Left renal cortex interstitium (tissue), 4 donors: ENCODE results near the gene FOXO3. TPM values are rescaled to one million over a fixed set of nuclear protein-coding genes. Genes with fewer than 3 reads are reported as not detected.
A peak's percentile ranks its signal among the peaks of the same experiment; 100 is the strongest.

Experiments used
- DNase-seq, 4 donors: peaks; one replicate each; pipeline ENCODE4 v3.0.0-alpha.2; 2013; ENCODE audit warnings: low read depth in 4 of 4, low spot score in 2 of 4, missing footprints in 1 of 4
- polyA plus RNA-seq, 4 donors: library from polyadenylated mRNA; unstranded; fragments of 120-200 nt; gene quantifications; one replicate each; pipeline ENCODE4 v1.2.1, GENCODE V29; 2013; ENCODE audit not compliant: insufficient read length in 4 of 4

Gene FOXO3
- polyA plus RNA-seq, 4 donors = 47.2 to 50.0 (median 49.9) TPM

DNA sequence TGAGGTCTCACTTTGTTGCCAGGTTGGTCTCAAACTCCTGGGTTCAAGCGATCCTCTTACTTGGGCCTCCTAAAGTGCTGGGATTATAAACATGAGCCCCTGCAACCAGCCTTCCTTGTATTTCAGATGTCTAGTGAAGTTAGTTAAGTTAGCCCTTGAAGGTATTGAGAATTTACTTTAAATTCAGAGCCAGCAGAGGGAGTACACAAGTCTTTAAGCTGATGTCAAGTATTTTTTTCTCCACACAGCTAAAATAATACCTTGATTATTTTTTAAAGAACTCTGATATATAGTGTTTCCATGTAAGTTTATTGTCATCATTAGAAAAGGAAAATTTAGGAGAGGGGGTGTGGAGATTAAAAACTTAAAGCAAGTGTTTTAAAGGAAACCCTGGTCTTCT, 9.8 kb downstream of the FOXO3 start:
- DNase-seq = no peak

- no peak for DNase-seq
These were observed 13.9 kb downstream of the FOXO3 start for GRCh38 chr6:108574457-108575141.

GRCh38 chr6:108575905-108576494, 15.3 kb downstream of the FOXO3 start:
- no peak for DNase-seq

DNA sequence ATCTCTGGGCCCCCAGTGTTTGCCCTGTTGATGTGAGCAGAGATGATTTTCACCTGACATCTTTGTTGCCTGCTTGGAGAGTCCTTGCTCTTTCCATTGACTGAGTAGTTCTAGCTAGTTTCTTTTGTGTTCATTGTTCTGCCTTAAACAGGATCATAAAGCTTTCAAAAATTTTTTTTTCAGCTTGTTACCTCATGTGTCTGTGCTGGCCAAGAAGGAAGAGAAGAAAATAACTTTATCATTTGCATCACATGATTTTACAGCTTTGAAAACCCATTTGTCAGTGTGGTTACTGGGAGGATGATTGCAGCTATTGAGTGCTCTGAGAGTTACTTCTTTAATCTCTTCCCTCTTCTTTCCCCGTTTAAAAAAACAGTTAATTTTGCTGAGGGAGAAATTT, 16.0 kb downstream of the FOXO3 start:
- DNase-seq = no peak

GRCh38 chr6:108578166-108578565, 17.4 kb downstream of the FOXO3 start:
- DNase-seq = no peak

- DNase-seq = no peak
These were observed 18.0 kb downstream of the FOXO3 start for GRCh38 chr6:108578595-108579327.

DNA sequence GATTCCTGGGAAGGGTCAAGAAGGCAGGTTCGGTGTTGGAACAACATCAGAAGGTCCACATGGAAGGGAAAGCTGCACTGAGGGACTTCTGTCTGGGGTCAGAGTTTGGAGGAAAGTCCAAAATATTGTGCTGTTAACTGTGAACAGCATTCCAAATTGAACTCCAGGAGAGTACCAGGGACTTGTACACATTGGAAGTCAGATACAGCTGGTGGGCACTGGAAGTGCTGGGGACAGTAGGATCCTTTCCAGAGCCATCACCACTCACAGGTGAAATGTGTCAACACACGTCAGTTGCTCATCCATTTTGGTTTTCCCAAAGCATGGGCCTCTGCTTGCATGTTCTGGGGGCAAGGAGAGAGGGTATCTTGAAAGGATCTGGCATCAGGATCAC, 18.6 kb downstream of the FOXO3 start:
- DNase-seq = no peak

GRCh38 chr6:108580646-108581045, 19.9 kb downstream of the FOXO3 start:
- DNase-seq = no peak

- no peak for DNase-seq
These were observed 20.7 kb downstream of the FOXO3 start for GRCh38 chr6:108581237-108581931.

DNA sequence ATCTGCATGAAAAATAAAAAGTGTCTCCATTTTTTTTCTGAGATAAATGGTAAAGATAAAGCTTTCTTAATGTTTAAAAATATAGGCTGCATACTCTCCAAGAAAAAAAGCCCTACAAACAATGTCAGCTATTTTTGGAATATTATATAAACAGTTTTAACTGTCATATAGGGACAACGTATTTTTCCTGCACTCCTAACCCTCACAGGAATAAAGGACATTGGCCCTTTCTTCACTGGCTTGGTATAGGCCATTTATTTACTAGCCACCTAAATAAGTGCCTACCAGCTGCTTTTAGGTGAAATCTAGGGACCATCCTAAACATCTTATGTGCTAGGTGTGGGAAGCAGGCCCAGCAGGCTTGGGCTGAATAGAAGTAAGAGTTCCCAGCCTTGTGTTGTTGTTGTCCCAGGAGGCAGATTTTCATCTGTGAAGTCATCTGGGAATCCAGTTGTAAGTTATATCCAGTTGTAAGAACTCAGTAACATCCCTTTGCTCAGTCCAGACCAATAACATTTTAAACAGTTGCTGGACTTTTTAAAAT, 21.3 kb downstream of the FOXO3 start:
- no peak for DNase-seq

GRCh38 chr6:108582618-108583017, 21.9 kb downstream of the FOXO3 start:
- no peak for DNase-seq

DNA sequence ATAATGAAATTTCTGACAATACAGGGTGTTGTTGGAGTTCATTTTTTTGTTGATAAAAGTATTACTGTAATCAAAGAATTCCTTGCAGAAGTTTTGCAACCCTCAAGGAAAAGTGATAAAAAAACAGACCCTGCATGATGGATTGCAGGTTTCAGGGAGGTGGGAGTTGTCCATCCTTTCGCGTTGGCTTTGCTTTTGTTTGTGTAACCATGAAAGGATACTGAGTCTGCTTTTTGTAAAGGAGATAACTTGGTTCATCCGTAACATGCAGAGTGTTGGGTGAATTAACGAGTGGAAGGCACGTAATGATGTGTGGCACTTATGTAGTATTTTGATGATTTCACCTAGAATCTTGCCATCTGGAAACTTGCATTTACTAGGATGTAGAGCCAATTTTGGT, 23.6 kb downstream of the FOXO3 start:
- DNase-seq = no peak

DNA sequence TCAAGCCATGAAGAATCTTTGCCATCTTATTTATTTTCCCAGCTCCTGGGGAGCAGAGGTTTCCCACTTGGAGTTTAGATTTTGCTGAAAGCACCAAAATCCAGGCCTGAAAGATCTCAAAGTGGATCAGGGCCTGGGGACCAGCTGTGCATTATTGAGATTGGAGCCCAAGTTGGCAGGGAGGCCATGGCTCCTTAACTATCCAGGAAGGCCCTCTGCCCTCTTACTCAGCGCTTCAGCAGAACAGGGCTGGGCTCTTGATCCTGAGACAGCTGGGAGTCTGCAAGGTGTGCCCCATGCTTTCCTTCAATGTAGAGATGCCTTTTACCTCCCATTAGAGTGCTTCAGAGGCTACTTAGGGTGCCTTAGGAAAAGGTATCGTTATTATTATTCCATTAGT, 24.6 kb downstream of the FOXO3 start:
- DNase-seq = no peak

- DNase-seq = no peak
These were observed 25.3 kb downstream of the FOXO3 start for GRCh38 chr6:108585921-108586536.

GRCh38 chr6:108587258-108588059, 26.7 kb downstream of the FOXO3 start:
- no peak for DNase-seq

DNA sequence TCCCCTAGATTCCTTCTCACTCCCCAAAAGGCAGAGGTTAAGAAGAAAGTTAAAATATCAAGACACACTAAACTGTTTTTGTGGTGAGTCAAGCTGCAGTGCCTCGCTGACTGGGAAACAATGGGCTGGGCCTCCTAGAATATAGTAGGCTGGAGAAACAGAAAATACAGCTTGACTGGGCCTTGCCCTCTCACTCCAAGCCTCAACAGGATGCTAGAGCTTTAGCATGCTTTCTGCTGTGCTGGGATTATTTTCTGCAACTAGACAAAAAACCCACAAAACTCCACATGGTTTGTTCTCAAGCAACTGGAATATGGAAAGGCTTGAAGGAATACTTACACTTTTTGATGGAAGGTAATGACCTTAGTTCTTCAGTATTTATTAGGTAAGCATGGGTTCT, 27.9 kb downstream of the FOXO3 start:
- no peak for DNase-seq

GRCh38 chr6:108589244-108589791, 28.6 kb downstream of the FOXO3 start:
- DNase-seq = peak in 1 of 4 donors; percentile 61

DNA sequence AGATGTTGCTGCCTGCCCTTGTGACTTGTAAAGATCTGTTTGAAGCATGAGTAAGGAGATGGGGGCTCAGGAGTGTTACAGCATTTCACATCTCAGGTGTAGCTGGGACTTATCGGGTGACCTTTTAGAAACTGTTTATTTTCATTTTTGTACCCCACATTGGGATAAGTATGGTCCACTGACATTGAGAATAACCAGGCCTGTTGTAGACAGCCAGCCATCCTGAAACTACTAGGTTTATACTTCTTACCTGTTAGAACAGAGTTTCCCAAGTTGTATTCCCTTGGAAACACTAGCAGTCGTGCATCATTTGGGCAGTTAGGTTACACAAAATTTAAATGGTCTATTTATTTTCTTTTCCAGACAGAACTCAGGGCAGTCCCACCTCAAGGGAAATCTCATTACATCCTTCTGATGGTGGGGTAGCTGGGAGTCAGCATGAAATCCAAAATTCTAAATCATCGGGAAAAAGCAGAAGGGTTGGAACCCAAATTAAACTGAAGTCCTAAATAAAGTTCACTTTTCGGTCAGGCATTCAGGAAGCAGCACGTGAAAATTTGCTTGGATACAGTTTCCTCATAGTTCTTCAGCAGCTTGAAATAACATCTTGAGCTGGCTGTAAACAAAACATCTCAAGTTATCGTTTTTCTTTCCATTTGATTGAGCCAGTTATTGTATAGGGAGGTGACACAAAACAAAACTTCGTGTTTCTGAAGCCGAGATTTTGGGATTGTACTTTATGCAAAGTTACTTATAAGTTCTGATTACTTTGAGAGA, 30.5 kb downstream of the FOXO3 start:
- DNase-seq = peak in 1 of 4 donors; percentile 62
